Sigmoid colon (tissue), 7 donors: ENCODE measurements around the gene LINGO3. TPM values are rescaled to one million over a fixed set of nuclear protein-coding genes. Genes with fewer than 3 reads are reported as not detected.
"Not testable (repeated sequence)": the region's sequence is repeated elsewhere in the genome, so short reads cannot be mapped to it uniquely, and the experiment has no call there.

Experiments used
- DNase-seq: peaks from one replicate; pipeline ENCODE4 v3.0.0-alpha.2; 2019
- H3K27ac ChIP-seq, 4 donors: fragments of 200-600 bp; sonication (generic); one replicate each; pipeline ENCODE4 v1.5.1; 2016 to 2019; ENCODE audit warnings: mild to moderate bottlenecking in 1 of 4
- H3K27me3 ChIP-seq, 3 donors: fragments of 200-600 bp; sonication (generic); one replicate each; pipeline ENCODE4 v1.5.1; 2019; ENCODE audit warnings: mild to moderate bottlenecking in 1 of 3
- H3K36me3 ChIP-seq, 4 donors: fragments of 200-600 bp; sonication (generic); one replicate each; pipeline ENCODE4 v1.5.1; 2016 to 2019
- H3K4me1 ChIP-seq, 4 donors: fragments of 200-600 bp; sonication (generic); one replicate each; pipeline ENCODE4 v1.5.1; 2017 to 2019
- H3K4me3 ChIP-seq, 4 donors: fragments of 200-600 bp; sonication (generic); one replicate each; pipeline ENCODE4 v1.5.1; 2017 to 2019; ENCODE audit warnings: mild to moderate bottlenecking in 2 of 4, moderate library complexity in 1 of 4
- H3K9me3 ChIP-seq, 4 donors: fragments of 200-600 bp in 3 of 4; sonication (generic) in 3 of 4; one replicate each; pipeline versions ENCODE4 v1.5.1 to v1.6.1; 2013 to 2019
- CTCF ChIP-seq, 4 experiments: fragments of 450-650 bp in 3 of 4; fragments of 200-600 bp in 1 of 4; IDR thresholded peaks; one replicate each; pipeline ENCODE4 v1.5.1; 2016 to 2019; ENCODE audit warnings: antibody characterized with exemption in 4 of 4, mild to moderate bottlenecking in 3 of 4, moderate library complexity in 2 of 4
- EP300 ChIP-seq, 4 donors: sonication (generic); formaldehyde crosslinking; IDR thresholded peaks; one replicate each; pipeline ENCODE4 v1.6.1; 2017; ENCODE audit warnings: antibody characterized with exemption in 4 of 4
- POLR2A ChIP-seq, 2 donors: fragments of 450-650 bp; IDR thresholded peaks; one replicate each; pipeline ENCODE4 v1.6.1; 2016; ENCODE audit warnings: antibody characterized with exemption in 2 of 2, mild to moderate bottlenecking in 2 of 2, moderate library complexity in 2 of 2
- POLR2AphosphoS5 ChIP-seq, 4 donors: sonication (generic); formaldehyde crosslinking; IDR thresholded peaks; one replicate each; pipeline ENCODE4 v1.6.1; 2017; ENCODE audit warnings: antibody characterized with exemption in 4 of 4
- WGBS, 2 donors: extraction: QIAGEN DNeasy Blood & Tissue Kit; methylation state at CpG; one replicate each; pipeline ENCODE4 v1.1.7; 2013; 5-methylcytosine and 5-hydroxymethylcytosine counted together
- intact Hi-C: fragments of 100-400 bp; cut with DNase I; formaldehyde crosslinking; loops from one replicate; pipeline ENCODE4 v1.15.1; 2023
- polyA plus RNA-seq, 3 donors: library from polyadenylated mRNA; stranded (reverse); fragments of 200-250 nt; gene quantifications; one replicate each; pipeline ENCODE4 v1.2.3, GENCODE V29; 2013
- total RNA-seq, 4 donors: library from RNA; depleted of rRNA; stranded (reverse); fragments of >200 nt; gene quantifications; one replicate each; pipeline ENCODE4 v1.1.0, GENCODE V29; 2016
- donor health status: healthy with polysubstance abuse.
- donor health status: Bipolar disorder and iron deficiency.
- donor health status: healthy.

The LINGO3 gene
- total and polyA plus RNA-seq, 7 donors: 0.14 to 0.70 TPM; not detected in 5

GRCh38 chr19:2282862-2283237 lies 25.1 kb downstream of the LINGO3 start:
- Histone ChIP-seq H3K27me3 (peaks cover 0 to 5% (median 0%) of the 10 kb centered on the region in 3 donors), H3K36me3 (no peaks in the 10 kb centered on the region), H3K9me3 (no peaks in the 10 kb centered on the region), H3K27ac (no peak overlapping the region), H3K4me3 (peak overlapping the region in 2 of 4 donors; percentile 39), H3K4me1 (peaks cover 0 to 15% (median 12%) of the 10 kb centered on the region in 4 donors)
- 54 to 79% methylated on average over 11 of the region's 11 CpGs for WGBS, 2 donors
- no peak for DNase-seq
- intact Hi-C loops: no loop called here
- TF ChIP-seq CTCF (IDR thresholded peaks at IDR 0.05) (no peak), POLR2AphosphoS5 (IDR thresholded peaks at IDR 0.05) (no peak), POLR2A (IDR thresholded peaks at IDR 0.05) (no peak), EP300 (IDR thresholded peaks at IDR 0.05) (no peak)

GRCh38 chr19:2282062-2282861 lies 25.7 kb downstream of the LINGO3 start, which contains the start of gene PEAK3:
PEAK3 (minus strand) TSS chr19:2282175; CDS start chr19:2280931, 1,244 bp downstream.
- no peaks in the 10 kb centered on the region for H3K9me3 ChIP-seq
- peaks cover 0 to 5% (median 0%) of the 10 kb centered on the region in 3 donors for H3K27me3 ChIP-seq
- 8 to 10% methylated on average over 41 of the region's 41 CpGs for WGBS, 2 donors
- peak within 1 kb of the TSS in 3 of 4 donors; percentile 25 to 39 (median 39) for H3K4me3 ChIP-seq
- H3K36me3 ChIP-seq: no peaks in the 10 kb centered on the region
- peak; percentile 89 for DNase-seq
- TF ChIP-seq POLR2AphosphoS5 (IDR thresholded peaks at IDR 0.05) (peak in 3 of 4 donors; percentile 7 to 18 (median 13)), POLR2A (IDR thresholded peaks at IDR 0.05) (no peak)
- H3K27ac ChIP-seq: peak within 1 kb of the TSS in 2 of 4 donors; percentile 33 to 40
- intact Hi-C loops: no loop called here
- peaks cover 0 to 15% (median 12%) of the 10 kb centered on the region in 4 donors for H3K4me1 ChIP-seq

DNA sequence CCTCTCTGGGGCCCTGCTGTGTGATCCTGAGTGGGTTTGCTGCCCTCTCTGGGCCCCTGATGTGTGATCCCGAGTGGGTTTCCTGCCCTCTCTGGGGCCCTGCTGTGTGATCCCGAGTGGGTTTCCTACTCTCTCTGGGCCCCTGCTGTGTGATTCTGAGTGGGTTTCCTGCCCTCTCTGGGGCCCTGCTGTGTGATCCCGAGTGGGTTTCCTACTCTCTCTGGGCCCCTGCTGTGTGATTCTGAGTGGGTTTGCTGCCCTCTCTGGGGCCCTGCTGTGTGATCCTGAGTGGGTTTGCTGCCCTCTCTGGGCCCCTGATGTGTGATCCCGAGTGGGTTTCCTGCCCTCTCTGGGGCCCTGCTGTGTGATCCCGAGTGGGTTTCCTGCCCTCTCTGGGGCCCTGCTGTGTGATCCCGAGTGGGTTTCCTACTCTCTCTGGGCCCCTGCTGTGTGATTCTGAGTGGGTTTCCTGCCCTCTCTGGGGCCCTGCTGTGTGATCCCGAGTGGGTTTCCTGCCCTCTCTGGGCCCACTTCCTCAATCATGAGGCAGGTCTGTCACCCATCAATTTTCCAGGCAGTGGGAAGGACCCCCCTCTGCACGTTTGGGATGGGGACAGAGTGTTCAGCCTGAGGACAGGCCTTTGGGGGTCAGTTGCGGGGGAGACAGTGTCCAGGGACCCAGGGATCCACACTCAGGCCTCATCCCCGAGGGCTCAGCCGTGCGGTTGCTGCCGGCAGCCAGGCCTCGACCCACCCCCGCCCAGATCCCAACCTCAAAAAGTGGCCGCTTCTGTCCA lies 26.5 kb downstream of the LINGO3 start:
- Histone ChIP-seq H3K4me1 (peaks cover 0 to 16% (median 13%) of the 10 kb centered on the region in 4 donors), H3K4me3 (peak overlapping the region in 3 of 4 donors; percentile 25 to 39 (median 39)), H3K27ac (peak overlapping the region in 2 of 4 donors; percentile 33 to 40)
- 20 to 27% methylated on average over 16 of the region's 16 CpGs for WGBS, 2 donors
- H3K36me3 ChIP-seq, intact Hi-C loops, H3K27me3 ChIP-seq, DNase-seq, H3K9me3 ChIP-seq: not testable (repeated sequence)

- Histone ChIP-seq H3K27me3 (peaks cover 0 to 5% (median 0%) of the 10 kb centered on the region in 3 donors), H3K4me3 (no peak overlapping the region), H3K9me3 (no peaks in the 10 kb centered on the region), H3K4me1 (peaks cover 0 to 23% (median 20%) of the 10 kb centered on the region in 4 donors), H3K27ac (no peak overlapping the region), H3K36me3 (peaks cover 0 to 9% (median 3%) of the 10 kb centered on the region in 4 donors)
- WGBS, 2 donors: 46 to 71% methylated on average over 26 of the region's 26 CpGs
- DNase-seq: no peak
- TF ChIP-seq CTCF (IDR thresholded peaks at IDR 0.05) (no peak), POLR2AphosphoS5 (IDR thresholded peaks at IDR 0.05) (no peak), EP300 (IDR thresholded peaks at IDR 0.05) (no peak), POLR2A (IDR thresholded peaks at IDR 0.05) (no peak)
- intact Hi-C loops: no loop called here
These were observed 27.2 kb downstream of the LINGO3 start for GRCh38 chr19:2280633-2281264.

- H3K27me3 ChIP-seq: no peaks in the 10 kb centered on the region
- H3K36me3 ChIP-seq: peaks cover 0 to 13% (median 3%) of the 10 kb centered on the region in 4 donors
- H3K9me3 ChIP-seq: no peaks in the 10 kb centered on the region
- intact Hi-C loops: no loop called here
- no peak for TF ChIP-seq POLR2A (IDR thresholded peaks at IDR 0.05)
- TF ChIP-seq POLR2AphosphoS5 (IDR thresholded peaks at IDR 0.05): no peak
- TF ChIP-seq CTCF (IDR thresholded peaks at IDR 0.05): no peak
- TF ChIP-seq EP300 (IDR thresholded peaks at IDR 0.05): no peak
- no peak overlapping the region for H3K27ac ChIP-seq
- H3K4me3 ChIP-seq: no peak overlapping the region
- peaks cover 0 to 42% (median 39%) of the 10 kb centered on the region in 4 donors for H3K4me1 ChIP-seq
- WGBS, 2 donors: 28 to 78% methylated on average over 33 of the region's 33 CpGs
- DNase-seq: no peak
These were observed 29.3 kb downstream of the LINGO3 start for GRCh38 chr19:2278459-2279158.
